ENCODE results near the gene CTNND2. TPM values are rescaled to one million over a fixed set of nuclear protein-coding genes. Genes with fewer than 3 reads are reported as not detected.

The CTNND2 gene
- total RNA-seq, 2 experiments from 2014 or later: 0.20 TPM; not detected in 1

- H3K4me1 ChIP-seq (ENCODE audit: insufficient read depth, low read length): no peaks in the 10 kb centered on the region
- H3K27ac ChIP-seq (ENCODE audit: low read depth in 1 of 2, low read length in 2 of 2): no peak overlapping the region
- ATAC-seq (ENCODE audit: poor library complexity) (no peak), DNase-seq (no peak)
- H3K36me3 ChIP-seq (ENCODE audit: insufficient read depth, low read length): no peaks in the 10 kb centered on the region
- no peak for TF ChIP-seq CTCF (IDR thresholded peaks at IDR 0.05)
- H3K36me3 Mint-ChIP-seq (ENCODE audit: low read depth): no peaks in the 10 kb centered on the region
- CTCF ChIA-PET: no interaction called here
- H3K4me3 Mint-ChIP-seq: no peak overlapping the region
- H3K27me3 Mint-ChIP-seq: no peaks in the 10 kb centered on the region
- no peaks in the 10 kb centered on the region for H3K27me3 ChIP-seq (ENCODE audit: control insufficient read depth in 1 of 2, insufficient read depth in 2 of 2, low read length in 2 of 2)
- H3K9me3 Mint-ChIP-seq: peaks cover 4% of the 10 kb centered on the region
- H3K27ac Mint-ChIP-seq: no peak overlapping the region
- POLR2A ChIA-PET: no interaction called here
- intact Hi-C loops (cut with DNase I, micrococcal nuclease): no loop called here
- H3K4me1 Mint-ChIP-seq (ENCODE audit: low read depth): no peaks in the 10 kb centered on the region
- H3K4me3 ChIP-seq (ENCODE audit: low read length): no peak overlapping the region
- no peaks in the 10 kb centered on the region for H3K9me3 ChIP-seq (ENCODE audit: control insufficient read depth in 1 of 2, insufficient read depth in 1 of 2, low read length in 2 of 2)
Observed at GRCh38 chr5:11557063-11557462, 347.2 kb downstream of the CTNND2 start.

GRCh38 chr5:11555171-11555570, 349.1 kb downstream of the CTNND2 start:
- Mint-ChIP-seq H3K27me3 (no peaks in the 10 kb centered on the region), H3K4me3 (no peak overlapping the region), H3K4me1 (ENCODE audit: low read depth) (no peaks in the 10 kb centered on the region), H3K9me3 (peaks cover 6% of the 10 kb centered on the region), H3K36me3 (ENCODE audit: low read depth) (no peaks in the 10 kb centered on the region), H3K27ac (no peak overlapping the region)
- no peak overlapping the region for H3K27ac ChIP-seq (ENCODE audit: low read depth in 1 of 2, low read length in 2 of 2)
- peaks cover 0 to 4% of the 10 kb centered on the region in 2 experiments for H3K9me3 ChIP-seq (ENCODE audit: control insufficient read depth in 1 of 2, insufficient read depth in 1 of 2, low read length in 2 of 2)
- CTCF ChIA-PET: no interaction called here
- no peak overlapping the region for H3K4me3 ChIP-seq (ENCODE audit: low read length)
- H3K36me3 ChIP-seq (ENCODE audit: insufficient read depth, low read length): no peaks in the 10 kb centered on the region
- DNase-seq (no peak), ATAC-seq (ENCODE audit: poor library complexity) (no peak)
- H3K4me1 ChIP-seq (ENCODE audit: insufficient read depth, low read length): no peaks in the 10 kb centered on the region
- POLR2A ChIA-PET: no interaction called here
- H3K27me3 ChIP-seq (ENCODE audit: control insufficient read depth in 1 of 2, insufficient read depth in 2 of 2, low read length in 2 of 2): no peaks in the 10 kb centered on the region
- no peak for TF ChIP-seq CTCF (IDR thresholded peaks at IDR 0.05)
- intact Hi-C loops (cut with DNase I, micrococcal nuclease): no loop called here

GRCh38 chr5:11547730-11548129, 356.5 kb downstream of the CTNND2 start:
- no peak for DNase-seq
- ChIA-PET POLR2A (no interaction called here), CTCF (no interaction called here)
- Mint-ChIP-seq H3K27me3 (no peaks in the 10 kb centered on the region), H3K4me1 (ENCODE audit: low read depth) (no peaks in the 10 kb centered on the region), H3K9me3 (peaks cover 3% of the 10 kb centered on the region), H3K27ac (no peak overlapping the region), H3K36me3 (ENCODE audit: low read depth) (no peaks in the 10 kb centered on the region), H3K4me3 (no peak overlapping the region)
- no peaks in the 10 kb centered on the region for H3K36me3 ChIP-seq (ENCODE audit: insufficient read depth, low read length)
- no peak for TF ChIP-seq CTCF (IDR thresholded peaks at IDR 0.05)
- H3K4me3 ChIP-seq (ENCODE audit: low read length): no peak overlapping the region
- no peaks in the 10 kb centered on the region for H3K27me3 ChIP-seq (ENCODE audit: control insufficient read depth in 1 of 2, insufficient read depth in 2 of 2, low read length in 2 of 2)
- no peaks in the 10 kb centered on the region for H3K4me1 ChIP-seq (ENCODE audit: insufficient read depth, low read length)
- peaks cover 0 to 4% of the 10 kb centered on the region in 2 experiments for H3K9me3 ChIP-seq (ENCODE audit: control insufficient read depth in 1 of 2, insufficient read depth in 1 of 2, low read length in 2 of 2)
- intact Hi-C loops (cut with DNase I, micrococcal nuclease): no loop called here
- no peak for ATAC-seq (ENCODE audit: poor library complexity)
- no peak overlapping the region for H3K27ac ChIP-seq (ENCODE audit: low read depth in 1 of 2, low read length in 2 of 2)

Data from CD4-positive, alpha-beta T cell (primary cell).